Measurements from ENCODE around the gene SRF.

GRCh38 chr6:43189776-43190304 lies 18.8 kb downstream of the SRF start:
- TF ChIP-seq NFE2L1 (CRISPR knock-in tag; IDR thresholded peaks at IDR 0.05) (no peak), TEAD4 (CRISPR knock-in tag; IDR thresholded peaks at IDR 0.05) (no peak), NFATC4 (CRISPR knock-in tag; IDR thresholded peaks at IDR 0.05) (no peak), CTCF (IDR thresholded peaks at IDR 0.05) (no peak), PREB (CRISPR knock-in tag; IDR thresholded peaks at IDR 0.05; ENCODE audit: borderline replicate concordance) (no peak), STAT6 (CRISPR knock-in tag; conservative IDR thresholded peaks at IDR 0.05; ENCODE audit: low read depth) (no peak), ZNF232 (CRISPR knock-in tag; IDR thresholded peaks at IDR 0.05) (no peak), TP53 (CRISPR knock-in tag; IDR thresholded peaks at IDR 0.05) (no peak)

Data from WTC11 (cell line).